Eye (tissue), 1 donor: Measurements from ENCODE around the gene EID1.
"Not testable (repeated sequence)": the region's sequence is repeated elsewhere in the genome, so short reads cannot be mapped to it uniquely, and the experiment has no call there.

Experiments
- DNase-seq: peaks from one replicate; pipeline ENCODE4 v3.0.0-alpha.2; 2015

EID1 gene

GRCh38 chr15:48877630-48878595 lies at the start of gene EID1:
Gene EID1 (plus strand): TSS chr15:48878134. CDS start chr15:48878177, 43 bp downstream.
- DNase-seq: peak; percentile 98

- no peak for DNase-seq
Observed at GRCh38 chr15:48828471-48828870, 49.5 kb upstream of the EID1 start.

- no peak for DNase-seq
Observed at GRCh38 chr15:48828906-48829305, 49.0 kb upstream of the EID1 start.

- no peak for DNase-seq
Observed at GRCh38 chr15:48832648-48833047, 45.3 kb upstream of the EID1 start.

- no peak for DNase-seq
Observed at GRCh38 chr15:48833526-48834239, 44.3 kb upstream of the EID1 start.

GRCh38 chr15:48834756-48835155 lies 43.2 kb upstream of the EID1 start:
- DNase-seq: no peak

- DNase-seq: no peak
Observed at GRCh38 chr15:48842501-48842900, 35.4 kb upstream of the EID1 start.

- no peak for DNase-seq
Observed at GRCh38 chr15:48845123-48845522, 32.8 kb upstream of the EID1 start.

GRCh38 chr15:48850648-48851047 lies 27.3 kb upstream of the EID1 start:
- DNase-seq: peak; percentile 36

GRCh38 chr15:48851956-48852355 lies 26.0 kb upstream of the EID1 start:
- no peak for DNase-seq

- DNase-seq: not testable (repeated sequence)
Observed at GRCh38 chr15:48854434-48854833, 23.5 kb upstream of the EID1 start.

GRCh38 chr15:48855501-48856440 lies 22.2 kb upstream of the EID1 start:
- DNase-seq: peak; percentile 69

- DNase-seq: peak; percentile 37
Observed at GRCh38 chr15:48856942-48857341, 21.0 kb upstream of the EID1 start.

GRCh38 chr15:48858401-48858800 lies 19.5 kb upstream of the EID1 start:
- no peak for DNase-seq

GRCh38 chr15:48859426-48859825 lies 18.5 kb upstream of the EID1 start:
- no peak for DNase-seq

- DNase-seq: peak; percentile 83
Observed at GRCh38 chr15:48861813-48862431, 16.0 kb upstream of the EID1 start.

GRCh38 chr15:48862705-48863104 lies 15.2 kb upstream of the EID1 start:
- no peak for DNase-seq

GRCh38 chr15:48865370-48866079 lies 12.4 kb upstream of the EID1 start:
- DNase-seq: no peak

- DNase-seq: no peak
Observed at GRCh38 chr15:48866141-48866563, 11.8 kb upstream of the EID1 start.

- no peak for DNase-seq
Observed at GRCh38 chr15:48868023-48868422, 9.9 kb upstream of the EID1 start.

GRCh38 chr15:48868536-48868935 lies 9.4 kb upstream of the EID1 start:
- no peak for DNase-seq

GRCh38 chr15:48869966-48870365 lies 8.0 kb upstream of the EID1 start:
- no peak for DNase-seq
